CD14-positive monocyte (primary cell): Measurements from ENCODE around the gene MTUS2. TPM values are rescaled to one million over a fixed set of nuclear protein-coding genes. Genes with fewer than 3 reads are reported as not detected.

Experiments
- DNase-seq, 3 donors: peaks; one replicate each; pipeline ENCODE4 v3.0.0-alpha.2; 2011 to 2022
- H2AFZ ChIP-seq: 2 replicates; pipeline ENCODE4 v1.6.0; 2012; ENCODE audit warnings: mild to moderate bottlenecking, low read depth, low read length, inconsistent platforms; ENCODE audit not compliant: insufficient read depth, poor library complexity, severe bottlenecking
- H3K27ac ChIP-seq, 2 donors: 1 replicate in 1 of 2; 2 replicates in 1 of 2; pipeline ENCODE4 v1.5.1; 2012 to 2013; ENCODE audit warnings: low read length in 2 of 2, control low read depth in 1 of 2, inconsistent platforms in 1 of 2, low read depth in 1 of 2, mild to moderate bottlenecking in 1 of 2
- H3K27me3 ChIP-seq, 2 donors: one replicate each; pipeline versions ENCODE4 v1.6.0 to v1.6.1; 2011 to 2013; ENCODE audit warnings: low read length in 2 of 2; ENCODE audit not compliant: control insufficient read depth in 2 of 2, insufficient read depth in 2 of 2
- H3K36me3 ChIP-seq, 2 donors: replicated peaks in 1 of 2; 1 replicate in 1 of 2; 2 replicates in 1 of 2; pipeline versions ENCODE4 v1.5.1 to v1.6.1; 2012 to 2013; ENCODE audit warnings: low read length in 2 of 2, control low read depth in 1 of 2, inconsistent platforms in 1 of 2, mild to moderate bottlenecking in 1 of 2; ENCODE audit not compliant: insufficient read depth in 2 of 2, control insufficient read depth in 1 of 2
- H3K4me1 ChIP-seq, 2 donors: 1 replicate in 1 of 2; 2 replicates in 1 of 2; pipeline versions ENCODE4 v1.5.1 to v1.6.1; 2012 to 2013; ENCODE audit warnings: low read length in 2 of 2, control low read depth in 1 of 2, inconsistent platforms in 1 of 2, mild to moderate bottlenecking in 1 of 2, moderate library complexity in 1 of 2; ENCODE audit not compliant: insufficient read depth in 2 of 2, control insufficient read depth in 1 of 2
- H3K4me2 ChIP-seq: replicated peaks from 2 replicates; pipeline ENCODE3; 2012; ENCODE audit warnings: low read length, moderate library complexity, mild to moderate bottlenecking; ENCODE audit not compliant: poor library complexity, severe bottlenecking; ENCODE audit errors: extremely low read depth
- H3K4me3 ChIP-seq, 3 experiments: fragments of 200-600 bp in 1 of 3; sonication (generic) in 1 of 3; replicated peaks in 1 of 3; 1 replicate in 2 of 3; 2 replicates in 1 of 3; pipeline ENCODE4 v1.5.1; 2011 to 2013; ENCODE audit warnings: low read length in 3 of 3, mild to moderate bottlenecking in 3 of 3, control low read depth in 2 of 3, low read depth in 2 of 3, inconsistent platforms in 1 of 3, moderate library complexity in 1 of 3
- H3K79me2 ChIP-seq: 2 replicates; pipeline ENCODE4 v1.6.0; 2012; ENCODE audit warnings: mild to moderate bottlenecking, control low read depth, inconsistent platforms, low read length, moderate library complexity; ENCODE audit not compliant: insufficient read depth
- H3K9ac ChIP-seq: 2 replicates; pipeline ENCODE4 v1.6.0; 2017; ENCODE audit warnings: low read length, mild to moderate bottlenecking; ENCODE audit not compliant: insufficient read depth, poor library complexity, severe bottlenecking
- H3K9me3 ChIP-seq, 2 donors: replicated peaks in 1 of 2; 1 replicate in 1 of 2; 2 replicates in 1 of 2; pipeline versions ENCODE4 v1.5.1 to v1.6.1; 2012 to 2013; ENCODE audit warnings: low read length in 2 of 2, control low read depth in 1 of 2; ENCODE audit not compliant: control insufficient read depth in 1 of 2, insufficient read depth in 1 of 2
- H4K20me1 ChIP-seq: 2 replicates; pipeline ENCODE4 v1.6.0; 2012; ENCODE audit warnings: mild to moderate bottlenecking, low read length, control low read depth, moderate library complexity; ENCODE audit not compliant: insufficient read depth
- H3K27ac Mint-ChIP-seq, 7 donors: one replicate each; pipeline ENCODE4 v1.8.0; 2020; ENCODE audit warnings: mild to moderate bottlenecking in 7 of 7, mixed read lengths in 7 of 7, moderate library complexity in 6 of 7, inconsistent platforms in 2 of 7
- H3K27me3 Mint-ChIP-seq, 3 donors: one replicate each; pipeline ENCODE4 v1.8.0; 2021 to 2022; ENCODE audit warnings: low read depth in 3 of 3, mild to moderate bottlenecking in 3 of 3, mixed read lengths in 3 of 3, moderate library complexity in 3 of 3, inconsistent platforms in 1 of 3
- H3K36me3 Mint-ChIP-seq, 2 donors: one replicate each; pipeline ENCODE4 v1.8.0; 2020; ENCODE audit warnings: mixed read lengths in 2 of 2, inconsistent platforms in 1 of 2, mild to moderate bottlenecking in 1 of 2
- H3K4me1 Mint-ChIP-seq: one replicate; pipeline ENCODE4 v1.8.0; 2020; ENCODE audit warnings: mild to moderate bottlenecking, mixed read lengths
- H3K4me3 Mint-ChIP-seq, 2 donors: one replicate each; pipeline ENCODE4 v1.8.0; 2020; ENCODE audit warnings: mild to moderate bottlenecking in 2 of 2, mixed read lengths in 2 of 2, moderate library complexity in 1 of 2
- H3K9me3 Mint-ChIP-seq, 7 donors: one replicate each; pipeline ENCODE4 v1.8.0; 2020 to 2022; ENCODE audit warnings: mixed read lengths in 7 of 7, mild to moderate bottlenecking in 6 of 7, moderate library complexity in 6 of 7, inconsistent platforms in 2 of 7
- CTCF ChIP-seq: fragments of 200-600 bp; IDR thresholded peaks from one replicate; pipeline ENCODE4 v1.8.0; 2022; ENCODE audit warnings: antibody characterized with exemption, mild to moderate bottlenecking
- WGBS: methylation state at CpG from one replicate; pipeline ENCODE4 v1.1.5; 2013; ENCODE audit warnings: missing lambda C conversion rate; ENCODE audit not compliant: insufficient coverage; 5-methylcytosine and 5-hydroxymethylcytosine counted together
- intact Hi-C, 2 donors: fragments of 100-400 bp; cut with micrococcal nuclease; formaldehyde crosslinking; loops; one replicate each; pipeline versions ENCODE4 v1.15.0 to v1.15.1; 2023
- polyA plus RNA-seq, 3 donors: library from polyadenylated mRNA; depleted of rRNA in 1 of 3; unstranded in 2 of 3; stranded (reverse) in 1 of 3; fragments of 300-500 nt in 2 of 3; fragments of >200 nt in 1 of 3; fragmentation: Illumina TruSeq in 2 of 3; gene quantifications; 1 replicate in 2 of 3; 2 replicates in 1 of 3; pipeline ENCODE4 v1.2.3, GENCODE V29; 2012 to 2021

The MTUS2 gene
- polyA plus RNA-seq, 3 donors = 0.04 TPM; not detected in 2

DNA sequence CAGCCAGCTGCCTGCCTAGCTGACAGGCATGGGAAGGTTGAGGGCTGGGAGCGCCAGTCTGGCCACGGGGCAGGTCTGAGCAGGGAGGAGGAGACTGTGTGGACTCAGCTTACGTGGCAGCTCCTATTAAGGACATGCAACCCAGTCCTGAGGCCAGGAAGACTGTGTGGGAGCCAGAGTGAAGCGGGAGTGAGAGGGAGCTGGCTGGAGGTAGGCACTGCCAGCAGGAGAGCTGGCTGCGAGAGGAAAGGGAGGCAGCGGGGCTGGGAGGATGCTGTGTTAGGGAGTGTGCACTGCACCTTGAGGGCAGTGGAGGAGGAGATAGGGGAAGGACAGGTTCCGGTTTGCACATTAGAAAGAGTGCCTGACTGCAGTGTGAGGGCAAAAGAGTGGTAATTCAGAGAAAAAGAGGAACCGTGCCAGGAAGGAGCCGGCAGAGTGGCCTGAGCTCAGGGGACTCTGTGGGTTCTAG, 676.1 kb downstream of the MTUS2 start:
- Histone ChIP-seq H3K79me2 (no peaks in the 10 kb centered on the region), H3K27me3 (no peaks in the 10 kb centered on the region), H3K4me3 (peak overlapping the region in 1 of 3 experiments; percentile 68), H3K27ac (peak overlapping the region; percentile 45 to 77), H4K20me1 (no peaks in the 10 kb centered on the region), H3K36me3 (no peaks in the 10 kb centered on the region), H3K9ac (no peak overlapping the region), H3K4me1 (peaks cover 35% of the 10 kb centered on the region in 2 donors), H3K4me2 (peak overlapping the region; percentile 73), H2AFZ (peak overlapping the region; percentile 77), H3K9me3 (no peaks in the 10 kb centered on the region)
- Mint-ChIP-seq H3K36me3 (no peaks in the 10 kb centered on the region), H3K4me3 (peak overlapping the region; percentile 52 to 87), H3K9me3 (no peaks in the 10 kb centered on the region), H3K27ac (peak overlapping the region; percentile 84 to 94 (median 89)), H3K4me1 (peaks cover 34% of the 10 kb centered on the region), H3K27me3 (peaks cover 0 to 8% (median 1%) of the 10 kb centered on the region in 3 donors)
- no peak for TF ChIP-seq CTCF
- peak; percentile 67 to 81 (median 75) for DNase-seq
- intact Hi-C loops = loop anchor here in 1 of 2 donors (10.0 kb wide), 1 partner anchor 899 kb away; no protein-coding TSS in a partner anchor
- under 1% methylated on average over 9 of the region's 9 CpGs for WGBS

- Mint-ChIP-seq H3K9me3 (no peaks in the 10 kb centered on the region), H3K27me3 (peaks cover 0 to 8% (median 1%) of the 10 kb centered on the region in 3 donors), H3K36me3 (no peaks in the 10 kb centered on the region), H3K4me3 (peak overlapping the region; percentile 0 to 87), H3K4me1 (peaks cover 34% of the 10 kb centered on the region), H3K27ac (peak overlapping the region in 6 of 7 donors; percentile 84 to 94 (median 88))
- Histone ChIP-seq H3K27ac (peak overlapping the region; percentile 45 to 77), H4K20me1 (no peaks in the 10 kb centered on the region), H3K79me2 (no peaks in the 10 kb centered on the region), H3K9ac (no peak overlapping the region), H3K4me1 (peaks cover 35% of the 10 kb centered on the region in 2 donors), H3K27me3 (no peaks in the 10 kb centered on the region), H3K36me3 (no peaks in the 10 kb centered on the region), H3K9me3 (no peaks in the 10 kb centered on the region), H3K4me2 (peak overlapping the region; percentile 73), H2AFZ (peak overlapping the region; percentile 52), H3K4me3 (no peak overlapping the region)
- no peak for TF ChIP-seq CTCF
- 91% methylated on average over 13 of the region's 15 CpGs for WGBS
- intact Hi-C loops = loop anchor here in 1 of 2 donors (10.0 kb wide), 1 partner anchor 898 kb away; no protein-coding TSS in a partner anchor
- no peak for DNase-seq
Measured at GRCh38 chr13:29497137-29497654, 677.1 kb downstream of the MTUS2 start.
